Fibroblast of the conjunctiva (primary cell): Measurements from ENCODE around the gene MED13L.

ENCODE experiments used
- DNase-seq: peaks from one replicate; pipeline ENCODE4 v3.0.0-alpha.2; 2010; ENCODE audit warnings: low read depth

MED13L gene

GRCh38 chr12:116128779-116129178 lies 148.7 kb downstream of the MED13L start:
- no peak for DNase-seq

- DNase-seq = no peak
Measured at GRCh38 chr12:116127859-116128258, 149.6 kb downstream of the MED13L start.

GRCh38 chr12:116126610-116127009 lies 150.9 kb downstream of the MED13L start:
- no peak for DNase-seq

GRCh38 chr12:116125956-116126566 lies 151.4 kb downstream of the MED13L start:
- no peak for DNase-seq

GRCh38 chr12:116125084-116125483 lies 152.4 kb downstream of the MED13L start:
- DNase-seq = no peak

GRCh38 chr12:116123451-116124258 lies 153.8 kb downstream of the MED13L start:
- DNase-seq = peak; percentile 43

GRCh38 chr12:116122628-116123027 lies 154.9 kb downstream of the MED13L start:
- no peak for DNase-seq

- DNase-seq = no peak
Measured at GRCh38 chr12:116121453-116121871, 156.0 kb downstream of the MED13L start.

- DNase-seq = no peak
Measured at GRCh38 chr12:116116650-116117424, 160.7 kb downstream of the MED13L start.

GRCh38 chr12:116113398-116114130 lies 163.9 kb downstream of the MED13L start:
- DNase-seq = no peak

GRCh38 chr12:116106870-116107269 lies 170.6 kb downstream of the MED13L start:
- DNase-seq = no peak

- no peak for DNase-seq
Measured at GRCh38 chr12:116104167-116104767, 173.2 kb downstream of the MED13L start.

GRCh38 chr12:116101991-116102390 lies 175.5 kb downstream of the MED13L start:
- no peak for DNase-seq

- no peak for DNase-seq
Measured at GRCh38 chr12:116099652-116100432, 177.7 kb downstream of the MED13L start.

- no peak for DNase-seq
Measured at GRCh38 chr12:116096874-116097273, 180.6 kb downstream of the MED13L start.

GRCh38 chr12:116094475-116094874 lies 183.0 kb downstream of the MED13L start:
- DNase-seq = no peak

GRCh38 chr12:116093915-116094314 lies 183.6 kb downstream of the MED13L start:
- DNase-seq = no peak

- no peak for DNase-seq
Measured at GRCh38 chr12:116092776-116093175, 184.7 kb downstream of the MED13L start.

GRCh38 chr12:116092162-116092561 lies 185.3 kb downstream of the MED13L start:
- no peak for DNase-seq

GRCh38 chr12:116091579-116091978 lies 185.9 kb downstream of the MED13L start:
- peak; percentile 10 for DNase-seq

- no peak for DNase-seq
Measured at GRCh38 chr12:116090516-116090915, 187.0 kb downstream of the MED13L start.
